Thyroid gland (tissue), 4 donors: ENCODE measurements around the gene MPP2. TPM values are rescaled to one million over a fixed set of nuclear protein-coding genes. Genes with fewer than 3 reads are reported as not detected.
A peak's percentile ranks its signal among the peaks of the same experiment; 100 is the strongest.

Experiments used
- DNase-seq, 2 donors: peaks; one replicate each; pipeline ENCODE4 v3.0.0-alpha.2; 2019
- H3K27ac ChIP-seq, 3 donors: fragments of 200-600 bp; sonication (generic); 1 replicate in 2 of 3; 2 replicates in 1 of 3; pipeline ENCODE4 v1.5.1; 2016 to 2019; ENCODE audit warnings: mild to moderate bottlenecking in 1 of 3, moderate library complexity in 1 of 3
- H3K27me3 ChIP-seq: fragments of 200-600 bp; sonication (generic); one replicate; pipeline ENCODE4 v1.5.1; 2019
- H3K36me3 ChIP-seq, 2 donors: fragments of 200-600 bp; sonication (generic); one replicate each; pipeline ENCODE4 v1.5.1; 2016 to 2019
- H3K4me1 ChIP-seq, 2 donors: fragments of 200-600 bp; sonication (generic); one replicate each; pipeline ENCODE4 v1.5.1; 2017 to 2019
- H3K4me3 ChIP-seq, 3 donors: fragments of 200-600 bp; sonication (generic); replicated peaks in 1 of 3; 1 replicate in 2 of 3; 2 replicates in 1 of 3; pipeline ENCODE4 v1.5.1; 2016; ENCODE audit warnings: mild to moderate bottlenecking in 1 of 3
- H3K9me3 ChIP-seq: fragments of 200-600 bp; sonication (generic); one replicate; pipeline ENCODE4 v1.5.1; 2017
- POLR2A ChIP-seq, 2 donors: fragments of 450-650 bp; IDR thresholded peaks; one replicate each; pipeline ENCODE4 v1.6.1; 2017; ENCODE audit warnings: antibody characterized with exemption in 2 of 2, mild to moderate bottlenecking in 2 of 2, moderate library complexity in 1 of 2
- WGBS, 2 donors: methylation state at CpG; one replicate each; pipeline ENCODE4 v1.1.5; 2017; 5-methylcytosine and 5-hydroxymethylcytosine counted together
- intact Hi-C: fragments of 100-400 bp; cut with DNase I; formaldehyde crosslinking; loops from one replicate; pipeline ENCODE4 v1.15.1; 2023
- total RNA-seq, 4 donors: library from RNA; depleted of rRNA; stranded (reverse); fragments of >200 nt; gene quantifications; one replicate each; pipeline ENCODE4 v1.2.3, GENCODE V29; 2016
- TF ChIP-seq, protein P1 (sequence below), 6 experiments: fragments of 200-600 bp in 3 of 6; fragments of 450-650 bp in 3 of 6; sonication (generic) in 3 of 6; IDR thresholded peaks; one replicate each; pipeline ENCODE4 v1.5.1; 2016 to 2019; ENCODE audit warnings: antibody characterized with exemption in 6 of 6, mild to moderate bottlenecking in 2 of 6, inconsistent platforms in 1 of 6, moderate library complexity in 1 of 6

MPP2 gene
- total RNA-seq, 4 donors from 2014 or later: 6.5 to 30.8 (median 9.0) TPM

DNA sequence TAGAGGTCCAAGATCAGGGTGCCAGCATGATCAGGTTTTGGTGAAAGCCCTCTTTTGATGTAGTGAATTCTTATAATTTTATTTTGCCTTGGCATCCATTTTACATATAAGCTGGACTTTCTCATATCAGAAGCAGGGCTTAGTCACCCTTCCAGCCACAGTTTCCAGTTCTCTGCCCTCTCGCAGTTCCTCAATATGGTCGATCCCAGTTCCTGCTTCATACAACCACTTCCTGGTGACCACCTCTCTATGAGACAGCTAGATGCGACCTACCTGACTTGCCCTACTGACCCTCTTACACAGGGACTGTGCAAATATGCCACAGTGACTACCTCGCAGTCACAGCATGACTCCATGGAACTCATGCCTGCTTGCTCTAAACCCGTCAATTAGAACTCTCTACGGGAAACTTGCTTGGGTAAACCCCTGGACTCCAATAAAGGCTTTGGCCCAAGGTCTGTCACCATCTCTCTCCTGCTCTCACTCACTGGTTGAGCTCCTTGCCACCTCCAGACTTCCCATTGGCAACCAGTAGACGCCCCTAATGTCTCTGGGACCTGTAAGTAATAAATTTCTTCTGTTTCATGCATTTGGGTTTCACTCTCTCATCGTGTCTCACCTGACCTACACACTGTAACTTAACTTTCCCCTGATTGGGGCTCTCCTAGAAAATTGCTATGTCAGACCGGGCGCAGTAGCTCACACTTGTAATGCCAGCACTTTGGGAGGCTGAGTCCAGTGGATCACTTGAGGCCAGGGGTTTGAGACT is 38.9 kb downstream of the MPP2 start:
- no peak for DNase-seq
- intact Hi-C loops: no loop called here
- WGBS, 2 donors: 90 to 91% methylated on average over 10 of the region's 10 CpGs
- no peak overlapping the region for H3K27ac ChIP-seq
- H3K27me3 ChIP-seq: no peaks in the 10 kb centered on the region
- no peak overlapping the region for H3K4me3 ChIP-seq
- TF ChIP-seq, protein P1, sequence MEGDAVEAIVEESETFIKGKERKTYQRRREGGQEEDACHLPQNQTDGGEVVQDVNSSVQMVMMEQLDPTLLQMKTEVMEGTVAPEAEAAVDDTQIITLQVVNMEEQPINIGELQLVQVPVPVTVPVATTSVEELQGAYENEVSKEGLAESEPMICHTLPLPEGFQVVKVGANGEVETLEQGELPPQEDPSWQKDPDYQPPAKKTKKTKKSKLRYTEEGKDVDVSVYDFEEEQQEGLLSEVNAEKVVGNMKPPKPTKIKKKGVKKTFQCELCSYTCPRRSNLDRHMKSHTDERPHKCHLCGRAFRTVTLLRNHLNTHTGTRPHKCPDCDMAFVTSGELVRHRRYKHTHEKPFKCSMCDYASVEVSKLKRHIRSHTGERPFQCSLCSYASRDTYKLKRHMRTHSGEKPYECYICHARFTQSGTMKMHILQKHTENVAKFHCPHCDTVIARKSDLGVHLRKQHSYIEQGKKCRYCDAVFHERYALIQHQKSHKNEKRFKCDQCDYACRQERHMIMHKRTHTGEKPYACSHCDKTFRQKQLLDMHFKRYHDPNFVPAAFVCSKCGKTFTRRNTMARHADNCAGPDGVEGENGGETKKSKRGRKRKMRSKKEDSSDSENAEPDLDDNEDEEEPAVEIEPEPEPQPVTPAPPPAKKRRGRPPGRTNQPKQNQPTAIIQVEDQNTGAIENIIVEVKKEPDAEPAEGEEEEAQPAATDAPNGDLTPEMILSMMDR (IDR thresholded peaks at IDR 0.05): no peak
- TF ChIP-seq POLR2A (IDR thresholded peaks at IDR 0.05): no peak
- H3K36me3 ChIP-seq: no peaks in the 10 kb centered on the region
- no peaks in the 10 kb centered on the region for H3K4me1 ChIP-seq
- no peaks in the 10 kb centered on the region for H3K9me3 ChIP-seq

DNA sequence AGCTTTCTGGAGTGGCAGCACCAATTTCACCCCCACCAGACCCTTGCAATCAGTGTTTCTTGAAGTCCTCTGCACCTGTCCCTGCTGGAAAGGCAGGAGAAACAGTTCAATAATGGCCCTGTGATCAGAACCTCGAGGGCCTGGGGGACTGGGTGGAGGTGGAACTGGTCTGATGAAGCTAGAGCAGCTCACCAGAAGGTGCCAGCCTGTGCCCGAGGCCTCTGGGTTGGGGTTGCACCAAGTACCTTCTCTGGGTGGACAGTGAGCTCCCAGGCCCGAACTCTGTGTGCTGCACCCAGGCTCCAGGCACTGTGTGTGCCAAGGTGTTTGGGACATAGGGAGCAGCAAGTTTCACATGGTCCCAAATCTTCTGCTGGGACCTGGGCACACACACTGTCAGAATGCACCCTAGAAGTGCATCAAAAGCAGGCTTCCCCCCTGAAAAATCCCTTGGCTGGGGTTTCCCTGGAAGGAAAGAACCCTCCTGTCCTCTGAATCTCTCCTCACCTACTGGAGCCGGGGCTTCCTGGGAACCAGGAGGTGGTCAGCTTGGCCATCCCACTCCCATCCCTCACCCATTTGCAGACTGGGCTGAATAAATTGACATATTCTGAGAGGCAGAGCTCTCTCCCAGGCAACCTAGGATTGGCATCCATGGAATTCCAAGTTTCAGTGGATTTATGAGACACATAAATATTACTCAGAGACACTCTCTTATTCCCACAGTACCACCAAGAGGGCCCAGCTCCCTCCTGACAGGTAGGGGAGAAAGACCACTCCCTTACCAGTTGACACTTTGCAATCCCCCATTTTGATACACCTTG is 43.0 kb downstream of the MPP2 start:
- H3K9me3 ChIP-seq: no peaks in the 10 kb centered on the region
- H3K27ac ChIP-seq: no peak overlapping the region
- 85 to 93% methylated on average over 3 to 4 of the region's 4 CpGs for WGBS, 2 donors
- no peak for TF ChIP-seq POLR2A (IDR thresholded peaks at IDR 0.05)
- TF ChIP-seq, protein P1 (IDR thresholded peaks at IDR 0.05): no peak
- H3K4me1 ChIP-seq: peaks cover 0 to 9% of the 10 kb centered on the region in 2 donors
- no peaks in the 10 kb centered on the region for H3K27me3 ChIP-seq
- DNase-seq: no peak
- no peaks in the 10 kb centered on the region for H3K36me3 ChIP-seq
- no peak overlapping the region for H3K4me3 ChIP-seq
- intact Hi-C loops: no loop called here

DNA sequence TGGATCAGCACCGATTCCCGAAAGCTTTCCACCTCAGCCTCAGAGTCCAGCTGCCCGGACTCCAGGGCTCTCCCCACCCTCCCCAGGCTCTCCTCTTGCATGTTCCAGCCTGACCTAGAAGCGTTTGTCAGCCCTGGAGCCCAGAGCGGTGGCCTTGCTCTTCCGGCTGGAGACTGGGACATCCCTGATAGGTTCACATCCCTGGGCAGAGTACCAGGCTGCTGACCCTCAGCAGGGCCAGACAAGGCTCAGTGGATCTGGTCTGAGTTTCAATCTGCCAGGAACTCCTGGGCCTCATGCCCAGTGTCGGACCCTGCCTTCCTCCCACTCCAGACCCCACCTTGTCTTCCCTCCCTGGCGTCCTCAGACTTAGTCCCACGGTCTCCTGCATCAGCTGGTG is 45.4 kb downstream of the MPP2 start:
- TF ChIP-seq, protein P1 (IDR thresholded peaks at IDR 0.05): no peak
- no peak for TF ChIP-seq POLR2A (IDR thresholded peaks at IDR 0.05)
- Histone ChIP-seq H3K27me3 (no peaks in the 10 kb centered on the region), H3K27ac (no peak overlapping the region), H3K9me3 (no peaks in the 10 kb centered on the region), H3K36me3 (no peaks in the 10 kb centered on the region), H3K4me3 (no peak overlapping the region), H3K4me1 (peaks cover 0 to 9% of the 10 kb centered on the region in 2 donors)
- intact Hi-C loops: no loop called here
- DNase-seq: no peak
- WGBS, 2 donors: 87 to 95% methylated on average over 9 of the region's 9 CpGs

DNA sequence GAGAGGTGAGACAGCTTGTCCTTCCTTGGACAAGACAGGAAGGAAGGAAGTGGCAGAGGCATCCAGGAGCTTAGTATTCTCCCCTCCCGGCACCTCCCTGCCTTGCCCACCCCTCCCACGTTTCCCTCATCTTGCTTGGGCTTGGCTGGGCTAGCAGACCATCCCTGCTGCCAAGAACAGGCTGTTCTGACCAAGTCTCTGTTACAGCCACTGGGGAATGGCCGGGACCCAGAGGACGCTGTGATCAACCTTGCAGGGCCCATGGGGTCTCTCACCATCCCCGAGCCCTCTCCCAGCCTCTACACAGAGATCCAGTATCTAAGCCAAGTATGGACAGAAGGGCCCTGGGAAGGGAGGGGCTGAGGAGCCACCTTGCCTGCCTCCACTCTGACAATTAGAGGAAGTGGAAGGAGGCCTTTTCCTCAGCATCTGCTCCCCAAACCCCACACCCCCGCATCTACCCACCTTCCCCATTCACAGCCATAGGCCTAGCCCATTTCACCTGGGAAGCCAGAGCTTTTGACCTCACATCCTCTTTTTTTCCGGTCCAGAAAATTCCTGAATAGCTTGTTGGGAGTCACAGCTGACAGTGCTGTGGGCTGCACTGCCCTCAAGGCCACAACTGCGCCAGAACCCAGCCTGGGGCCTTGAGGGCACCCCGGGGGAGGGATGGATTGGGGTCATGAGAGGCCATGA is 46.3 kb downstream of the MPP2 start:
- Histone ChIP-seq H3K9me3 (no peaks in the 10 kb centered on the region), H3K4me3 (no peak overlapping the region), H3K36me3 (no peaks in the 10 kb centered on the region), H3K27ac (peak overlapping the region in 1 of 3 donors; percentile 17), H3K27me3 (no peaks in the 10 kb centered on the region), H3K4me1 (peaks cover 0 to 9% of the 10 kb centered on the region in 2 donors)
- WGBS, 2 donors: 57 to 68% methylated on average over 9 of the region's 9 CpGs
- no peak for TF ChIP-seq POLR2A (IDR thresholded peaks at IDR 0.05)
- TF ChIP-seq, protein P1 (IDR thresholded peaks at IDR 0.05): no peak
- intact Hi-C loops: no loop called here
- DNase-seq: no peak
